GOT3 (cell line): ENCODE results near the gene CYTH2.

Experiments used
- DNase-seq: peaks from one replicate; lab custom pipeline; 2025; ENCODE audit warnings: mixed read lengths; lab: John Stamatoyannopoulos, UW

CYTH2 gene

GRCh38 chr19:48495396-48495795, 26.2 kb downstream of the CYTH2 start:
- DNase-seq = no peak

GRCh38 chr19:48496959-48497727, 28.0 kb downstream of the CYTH2 start:
- DNase-seq = no peak

- DNase-seq = no peak
Measured at GRCh38 chr19:48497728-48498594, 28.8 kb downstream of the CYTH2 start.

- no peak for DNase-seq
Measured at GRCh38 chr19:48498595-48499311, 29.6 kb downstream of the CYTH2 start.

GRCh38 chr19:48499316-48500090, 30.3 kb downstream of the CYTH2 start:
- DNase-seq = no peak

- no peak for DNase-seq
Measured at GRCh38 chr19:48500830-48501493, 31.8 kb downstream of the CYTH2 start.

- DNase-seq = no peak
Measured at GRCh38 chr19:48501494-48502349, 32.6 kb downstream of the CYTH2 start.

- no peak for DNase-seq
Measured at GRCh38 chr19:48502350-48503018, 33.3 kb downstream of the CYTH2 start.

- no peak for DNase-seq
Measured at GRCh38 chr19:48506138-48506733, 37.1 kb downstream of the CYTH2 start.

GRCh38 chr19:48507911-48508439, 38.8 kb downstream of the CYTH2 start:
- no peak for DNase-seq

GRCh38 chr19:48508729-48509411, 39.7 kb downstream of the CYTH2 start:
- no peak for DNase-seq

GRCh38 chr19:48509467-48510194, 40.5 kb downstream of the CYTH2 start:
- no peak for DNase-seq

GRCh38 chr19:48510421-48511268, 41.5 kb downstream of the CYTH2 start:
- DNase-seq = no peak

- no peak for DNase-seq
Measured at GRCh38 chr19:48511321-48511731, 42.2 kb downstream of the CYTH2 start.

GRCh38 chr19:48511800-48512503, 42.8 kb downstream of the CYTH2 start, which contains the start of gene LMTK3:
Gene LMTK3, minus strand, starts transcription at chr19:48511835. Its CDS starts 259 bp downstream, at chr19:48511576.
- no peak for DNase-seq
